Stimulated activated CD8-positive, alpha-beta memory T cell treated with anti-CD3 and anti-CD28 coated beads, Interleukin-2, amount 100 ng/mL, for 1 hour (primary cell): ENCODE data around the gene BTBD8.

Experiments used
- DNase-seq, 2 donors: peaks; one replicate each; pipeline ENCODE4 v3.0.0-alpha.2; 2020; ENCODE audit warnings: low read depth in 2 of 2

BTBD8 gene

GRCh38 chr1:92192246-92192645 lies 112.1 kb downstream of the BTBD8 start:
- DNase-seq, result no peak

GRCh38 chr1:92194511-92194910 lies 114.4 kb downstream of the BTBD8 start:
- DNase-seq, result no peak

GRCh38 chr1:92201973-92202372 lies 121.8 kb downstream of the BTBD8 start:
- DNase-seq, result no peak

GRCh38 chr1:92203105-92203504 lies 123.0 kb downstream of the BTBD8 start:
- DNase-seq, result no peak

GRCh38 chr1:92210701-92211100 lies 130.6 kb downstream of the BTBD8 start:
- no peak for DNase-seq

- no peak for DNase-seq
Measured at GRCh38 chr1:92211166-92211565, 131.0 kb downstream of the BTBD8 start.

- DNase-seq, result no peak
Measured at GRCh38 chr1:92217721-92218120, 137.6 kb downstream of the BTBD8 start, which contains the start of gene C1orf146. Gene C1orf146 (plus strand): TSS chr1:92217915. CDS start chr1:92231421, 13,506 bp downstream.

- no peak for DNase-seq
Measured at GRCh38 chr1:92218559-92218958, 138.4 kb downstream of the BTBD8 start.

GRCh38 chr1:92219028-92219427 lies 138.9 kb downstream of the BTBD8 start:
- no peak for DNase-seq

- DNase-seq, result no peak
Measured at GRCh38 chr1:92228401-92228800, 148.3 kb downstream of the BTBD8 start.

- DNase-seq, result no peak
Measured at GRCh38 chr1:92230736-92231135, 150.6 kb downstream of the BTBD8 start.
